Neural cell (in vitro differentiated cells): Measurements from ENCODE around the gene SH3RF1. TPM values are rescaled to one million over a fixed set of nuclear protein-coding genes. Genes with fewer than 3 reads are reported as not detected.

ENCODE experiments used
- H2AFZ ChIP-seq: fragments of 200-600, 300-800 bp; sonication (generic), shearing (Covaris generic); 2 replicates; pipeline ENCODE4 v1.6.0; 2014; ENCODE audit warnings: low read depth, mild to moderate bottlenecking, antibody characterized with exemption, low read length, moderate library complexity
- H3F3A ChIP-seq: fragments of 200-600 bp; shearing (Covaris generic); 2 replicates; pipeline ENCODE4 v1.6.1; 2016; ENCODE audit warnings: mild to moderate bottlenecking, moderate library complexity, mixed read lengths, antibody characterized with exemption, low read length; ENCODE audit not compliant: insufficient read depth, poor library complexity, severe bottlenecking
- H3K27ac ChIP-seq: fragments of 200-600, 300-800 bp; sonication (generic), shearing (Covaris generic); 2 replicates; pipeline ENCODE4 v1.5.1; 2014; ENCODE audit warnings: mild to moderate bottlenecking, low read length, moderate library complexity
- H3K27me3 ChIP-seq: fragments of 300-800, 200-600 bp; sonication (generic), shearing (Covaris generic); 2 replicates; pipeline ENCODE4 v1.6.0; 2014; ENCODE audit warnings: mild to moderate bottlenecking, low read depth, low read length, moderate library complexity; ENCODE audit not compliant: insufficient read depth
- H3K36me3 ChIP-seq: fragments of 300-800, 200-600 bp; sonication (generic), shearing (Covaris generic); 2 replicates; pipeline ENCODE4 v1.5.1; 2014; ENCODE audit warnings: mild to moderate bottlenecking, antibody characterized with exemption, low read length, moderate library complexity; ENCODE audit not compliant: insufficient read depth
- H3K4me2 ChIP-seq: fragments of 300-800, 200-600 bp; sonication (generic), shearing (Covaris generic); 2 replicates; pipeline ENCODE4 v1.6.0; 2014; ENCODE audit warnings: mild to moderate bottlenecking, low read length
- H3K4me3 ChIP-seq: fragments of 300-800, 200-600 bp; sonication (generic), shearing (Covaris generic); 2 replicates; pipeline ENCODE4 v1.5.1; 2014; ENCODE audit warnings: mild to moderate bottlenecking, low read length, moderate library complexity
- H3K79me2 ChIP-seq: fragments of 200-600 bp; shearing (Covaris generic); replicated peaks from 2 replicates; pipeline ENCODE4 v1.6.0; 2014; ENCODE audit warnings: mild to moderate bottlenecking, low read length, moderate library complexity; ENCODE audit not compliant: insufficient read depth
- H3K9ac ChIP-seq: fragments of 300-800, 200-600 bp; sonication (generic), shearing (Covaris generic); 2 replicates; pipeline ENCODE4 v1.6.1; 2016; ENCODE audit warnings: mild to moderate bottlenecking, low read length, mixed read lengths
- H3K9me2 ChIP-seq: fragments of 200-600 bp; shearing (Covaris generic); 2 replicates; pipeline ENCODE4 v1.6.1; 2016; ENCODE audit warnings: mild to moderate bottlenecking, low read length, mixed read lengths; ENCODE audit not compliant: insufficient read depth
- H3K9me3 ChIP-seq: fragments of 200-600, 300-800 bp; sonication (generic), shearing (Covaris generic); 2 replicates; pipeline ENCODE4 v1.6.1; 2016; ENCODE audit warnings: mild to moderate bottlenecking, mixed run types, low read length, moderate library complexity, mixed read lengths
- H4K20me1 ChIP-seq: fragments of 200-600 bp; shearing (Covaris generic); 2 replicates; pipeline ENCODE4 v1.6.1; 2016; ENCODE audit warnings: mild to moderate bottlenecking, mixed run types; ENCODE audit not compliant: insufficient read depth
- CTCF ChIP-seq: fragments of 450-650 bp; IDR thresholded peaks from 2 replicates; pipeline ENCODE4 v1.5.1; 2014; ENCODE audit warnings: antibody characterized with exemption, mild to moderate bottlenecking, moderate library complexity; ENCODE audit not compliant: poor library complexity, severe bottlenecking
- EP300 ChIP-seq: fragments of 450-650 bp; conservative IDR thresholded peaks from 2 replicates; pipeline ENCODE4 v1.6.1; 2014; ENCODE audit warnings: antibody characterized with exemption, mild to moderate bottlenecking, moderate library complexity; ENCODE audit not compliant: poor library complexity, severe bottlenecking
- EZH2 ChIP-seq: fragments of 200-600, 300-800 bp; shearing (Covaris generic), sonication (generic); IDR thresholded peaks from 2 replicates; pipeline ENCODE4 v1.6.1; 2014; ENCODE audit warnings: antibody characterized with exemption, low read length, borderline replicate concordance, mild to moderate bottlenecking; ENCODE audit not compliant: insufficient read depth, poor library complexity, severe bottlenecking
- MXI1 ChIP-seq: fragments of 450-650 bp; conservative IDR thresholded peaks from 2 replicates; pipeline ENCODE4 v1.6.1; 2014; ENCODE audit warnings: antibody characterized with exemption, mild to moderate bottlenecking; ENCODE audit not compliant: poor library complexity, severe bottlenecking
- POLR2AphosphoS5 ChIP-seq: IDR thresholded peaks from 2 replicates; pipeline ENCODE4 v1.6.1; 2012
- RAD21 ChIP-seq: fragments of 450-650 bp; conservative IDR thresholded peaks from 2 replicates; pipeline ENCODE4 v1.6.1; 2014; ENCODE audit warnings: antibody characterized with exemption, mild to moderate bottlenecking, moderate library complexity
- REST ChIP-seq: IDR thresholded peaks from 2 replicates; pipeline ENCODE4 v1.6.1; 2012; ENCODE audit warnings: borderline replicate concordance
- SMC3 ChIP-seq: fragments of 450-650 bp; conservative IDR thresholded peaks from 2 replicates; pipeline ENCODE4 v1.6.1; 2014; ENCODE audit warnings: antibody characterized with exemption, mild to moderate bottlenecking, moderate library complexity; ENCODE audit not compliant: poor library complexity
- TAF1 ChIP-seq: IDR thresholded peaks from 2 replicates; pipeline ENCODE4 v1.6.1; 2012; ENCODE audit warnings: low read depth
- polyA plus RNA-seq: library from polyadenylated mRNA; depleted of rRNA; stranded (reverse); fragments of >200 nt; gene quantifications from 2 replicates; pipeline ENCODE4 v1.2.3, GENCODE V29; 2014

SH3RF1 gene
- polyA plus RNA-seq, 1 donor from 2014 or later, result 3.1 TPM

- no peak overlapping the region for H3K9ac ChIP-seq
- no peak overlapping the region for H2AFZ ChIP-seq
- H3K79me2 ChIP-seq, result peaks cover 9% of the 10 kb centered on the region
- no peaks in the 10 kb centered on the region for H3K36me3 ChIP-seq
- H3F3A ChIP-seq, result no peaks in the 10 kb centered on the region
- H4K20me1 ChIP-seq, result no peaks in the 10 kb centered on the region
- no peaks in the 10 kb centered on the region for H3K9me3 ChIP-seq
- no peak overlapping the region for H3K4me3 ChIP-seq
- H3K4me2 ChIP-seq, result no peak overlapping the region
- no peaks in the 10 kb centered on the region for H3K9me2 ChIP-seq
- no peak overlapping the region for H3K27ac ChIP-seq
- TF ChIP-seq MXI1 (no peak), RAD21 (no peak), SMC3 (no peak), TAF1 (no peak), EZH2 (no peak), EP300 (no peak), POLR2AphosphoS5 (no peak), CTCF (no peak), REST (no peak)
- H3K27me3 ChIP-seq, result no peaks in the 10 kb centered on the region
These were observed 86.5 kb downstream of the SH3RF1 start for GRCh38 chr4:169184236-169184635.

DNA sequence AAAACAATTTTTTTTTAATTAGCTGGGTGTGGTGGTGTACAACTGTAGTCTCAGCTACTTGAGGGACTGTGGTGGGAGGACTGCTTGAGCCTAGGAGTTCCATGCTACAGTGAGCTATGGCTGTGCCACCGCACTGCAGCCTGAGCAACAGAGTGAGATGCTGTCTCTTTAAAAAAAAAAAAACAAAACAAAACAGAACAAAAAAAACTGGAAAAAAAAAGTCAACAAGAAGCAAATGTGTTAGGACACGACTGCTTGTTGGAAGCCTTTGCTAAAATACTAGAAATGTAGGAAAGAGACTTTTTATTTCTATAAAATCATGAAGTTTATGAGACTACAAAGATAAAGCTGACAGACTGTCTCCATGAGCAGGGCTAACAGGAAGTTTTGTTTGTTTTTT lies 87.2 kb downstream of the SH3RF1 start:
- TF ChIP-seq MXI1 (no peak), REST (no peak), POLR2AphosphoS5 (no peak), EZH2 (no peak), EP300 (no peak), CTCF (no peak), TAF1 (no peak), RAD21 (no peak)
- H3K27me3 ChIP-seq, result no peaks in the 10 kb centered on the region
- H2AFZ ChIP-seq, result no peak overlapping the region
- no peaks in the 10 kb centered on the region for H4K20me1 ChIP-seq
- no peaks in the 10 kb centered on the region for H3F3A ChIP-seq
- H3K9me3 ChIP-seq, result no peaks in the 10 kb centered on the region
- no peaks in the 10 kb centered on the region for H3K36me3 ChIP-seq
- no peaks in the 10 kb centered on the region for H3K9me2 ChIP-seq
- no peak overlapping the region for H3K9ac ChIP-seq
- H3K4me3 ChIP-seq, result no peak overlapping the region
- H3K79me2 ChIP-seq, result peaks cover 2% of the 10 kb centered on the region
- H3K27ac ChIP-seq, result no peak overlapping the region
- no peak overlapping the region for H3K4me2 ChIP-seq
